Activated T-cell treated with anti-CD3 and anti-CD28 coated beads, Interleukin-2, amount 50 U/mL, for 72 hours (primary cell): ENCODE measurements around the gene SPINT2. TPM values are rescaled to one million over a fixed set of nuclear protein-coding genes. Genes with fewer than 3 reads are reported as not detected.
A peak's percentile ranks its signal among the peaks of the same experiment; 100 is the strongest.

Experiments used
- ATAC-seq, 2 donors: fragments of 150-1000 bp; cut with Tn5 transposase; replicated peaks in 1 of 2; 2 replicates each; pipeline ENCODE4 v1.10.0; 2021; ENCODE audit warnings: moderate library complexity in 2 of 2, mild to moderate bottlenecking in 1 of 2
- DNase-seq, 2 donors: peaks; one replicate each; pipeline ENCODE4 v3.0.0; 2021 to 2022; ENCODE audit warnings: mixed read lengths in 1 of 2
- H3K27ac Mint-ChIP-seq: one replicate; pipeline ENCODE4 v1.8.0; 2022; ENCODE audit warnings: mild to moderate bottlenecking, moderate library complexity, mixed read lengths
- H3K27me3 Mint-ChIP-seq: one replicate; pipeline ENCODE4 v1.8.0; 2022; ENCODE audit warnings: low read depth, mixed read lengths
- H3K36me3 Mint-ChIP-seq, 2 donors: one replicate each; pipeline ENCODE4 v1.8.0; 2022; ENCODE audit warnings: mixed read lengths in 2 of 2, mild to moderate bottlenecking in 1 of 2; ENCODE audit not compliant: insufficient read depth in 2 of 2
- H3K4me1 Mint-ChIP-seq: one replicate; pipeline ENCODE4 v1.8.0; 2022; ENCODE audit warnings: low read depth, mixed read lengths
- H3K4me3 Mint-ChIP-seq, 2 donors: one replicate each; pipeline ENCODE4 v1.8.0; 2022; ENCODE audit warnings: mild to moderate bottlenecking in 2 of 2, mixed read lengths in 2 of 2, moderate library complexity in 2 of 2
- H3K9me3 Mint-ChIP-seq, 2 donors: one replicate each; pipeline ENCODE4 v1.8.0; 2022; ENCODE audit warnings: mixed read lengths in 2 of 2
- total RNA-seq, 2 donors: library from RNA; stranded (reverse); gene quantifications; one replicate each; pipeline ENCODE4 v1.2.3, GENCODE V29; 2022

The SPINT2 gene
- total RNA-seq, 2 donors from 2014 or later, result 89.1 to 115 TPM

DNA sequence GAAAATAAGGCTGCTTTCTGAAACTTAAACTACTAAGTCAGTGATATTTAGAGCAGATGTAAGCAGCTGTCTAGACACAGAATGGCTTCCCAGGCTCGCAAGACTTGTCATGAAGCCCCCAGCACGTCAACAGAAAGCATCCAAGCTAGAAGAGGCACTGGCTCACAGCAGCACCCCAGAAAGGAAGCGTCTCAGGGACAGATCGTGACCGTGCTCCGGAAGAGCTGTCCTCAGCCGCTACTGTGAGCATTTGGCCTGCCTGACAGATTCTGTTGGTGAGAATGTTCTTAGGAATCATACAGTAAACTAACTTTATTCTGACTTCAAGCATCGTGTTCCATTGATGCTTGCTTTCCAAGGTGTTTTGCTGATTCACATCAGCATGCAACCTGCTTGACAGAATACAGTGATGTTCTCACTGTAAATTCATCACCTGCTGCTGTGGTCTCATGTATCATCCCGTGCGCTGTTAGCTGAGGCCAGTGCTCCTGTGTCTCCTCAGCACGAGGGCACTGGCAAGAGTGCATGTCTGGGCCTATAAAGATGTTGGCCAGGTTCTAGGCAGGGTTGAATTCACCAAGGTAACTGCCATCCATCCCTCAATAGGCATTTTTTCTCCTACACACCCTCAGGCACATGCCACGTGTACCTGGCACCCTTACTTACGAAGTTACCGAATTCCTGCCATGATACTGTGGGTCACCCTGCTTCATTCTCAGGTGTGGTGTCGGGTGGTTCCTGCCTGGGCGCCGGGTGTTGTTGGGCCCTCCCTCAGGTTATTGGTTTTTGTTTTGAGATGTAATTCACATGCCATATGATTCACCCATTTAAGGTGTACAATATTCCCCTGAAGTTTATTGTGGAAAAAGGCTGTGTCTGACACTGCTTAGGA, 15.9 kb downstream of the SPINT2 start:
- no peak overlapping the region for H3K4me3 Mint-ChIP-seq
- H3K36me3 Mint-ChIP-seq, result no peaks in the 10 kb centered on the region
- ATAC-seq (no peak), DNase-seq (no peak)
- no peak overlapping the region for H3K27ac Mint-ChIP-seq
- H3K27me3 Mint-ChIP-seq, result no peaks in the 10 kb centered on the region
- H3K4me1 Mint-ChIP-seq, result peaks cover 23% of the 10 kb centered on the region
- H3K9me3 Mint-ChIP-seq, result no peaks in the 10 kb centered on the region

DNA sequence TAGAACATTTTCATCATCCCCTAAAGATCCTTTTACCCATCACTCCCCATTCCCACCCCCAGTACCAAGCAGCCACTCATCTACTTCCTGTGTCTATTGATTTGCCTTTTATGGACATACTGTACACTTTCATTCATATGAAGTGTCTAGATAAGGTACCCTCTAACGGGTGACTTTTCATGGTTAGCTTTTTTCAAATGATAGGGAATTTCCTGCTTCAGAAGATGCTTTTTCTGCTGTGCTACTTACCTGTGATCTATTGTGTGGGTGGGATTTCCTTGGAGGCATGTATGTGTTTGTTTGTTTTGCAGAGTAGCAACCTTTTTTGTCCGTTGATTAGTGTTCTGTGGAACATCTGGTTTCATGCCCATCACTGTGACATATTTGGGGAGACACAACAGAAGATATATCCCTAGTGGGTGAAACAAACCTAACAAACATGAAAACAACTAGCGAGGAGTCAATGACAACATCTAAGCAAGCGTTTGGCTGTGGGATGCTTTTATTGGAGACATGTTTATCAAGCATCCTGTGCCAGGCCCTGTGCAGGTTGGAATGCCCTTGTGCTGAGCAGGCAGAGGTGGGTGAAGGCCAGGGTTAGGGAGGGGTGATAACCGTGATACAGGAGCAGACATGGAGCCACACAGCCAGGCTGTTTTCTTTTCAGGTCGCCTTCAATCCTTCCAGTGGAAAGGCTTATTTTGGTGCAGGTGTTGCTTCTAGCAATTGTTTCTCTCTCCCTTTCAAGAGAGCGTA, 17.6 kb downstream of the SPINT2 start:
- Mint-ChIP-seq H3K9me3 (no peaks in the 10 kb centered on the region), H3K36me3 (no peaks in the 10 kb centered on the region), H3K27me3 (no peaks in the 10 kb centered on the region), H3K27ac (peak overlapping the region; percentile 43), H3K4me1 (peaks cover 23% of the 10 kb centered on the region), H3K4me3 (peak overlapping the region; percentile 18 to 19)
- DNase-seq (no peak), ATAC-seq (peak; percentile 81 to 88)

- H3K4me3 Mint-ChIP-seq, result no peak overlapping the region
Measured at GRCh38 chr19:38283271-38283670, 18.9 kb downstream of the SPINT2 start.

GRCh38 chr19:38284422-38284821, 20.0 kb downstream of the SPINT2 start:
- H3K4me3 Mint-ChIP-seq, result no peak overlapping the region
- H3K36me3 Mint-ChIP-seq, result peaks cover 0 to 2% of the 10 kb centered on the region in 2 donors
- H3K27ac Mint-ChIP-seq, result no peak overlapping the region
- H3K27me3 Mint-ChIP-seq, result no peaks in the 10 kb centered on the region
- DNase-seq (no peak), ATAC-seq (no peak)
- H3K9me3 Mint-ChIP-seq, result no peaks in the 10 kb centered on the region
- peaks cover 23% of the 10 kb centered on the region for H3K4me1 Mint-ChIP-seq

More at GRCh38 chr19:38283271-38283670, 18.9 kb downstream of the SPINT2 start:
- Mint-ChIP-seq H3K27me3 (no peaks in the 10 kb centered on the region), H3K4me1 (peaks cover 23% of the 10 kb centered on the region), H3K9me3 (no peaks in the 10 kb centered on the region), H3K27ac (no peak overlapping the region), H3K36me3 (peaks cover 0 to 2% of the 10 kb centered on the region in 2 donors)
- no peak for DNase-seq
- no peak for ATAC-seq

DNA sequence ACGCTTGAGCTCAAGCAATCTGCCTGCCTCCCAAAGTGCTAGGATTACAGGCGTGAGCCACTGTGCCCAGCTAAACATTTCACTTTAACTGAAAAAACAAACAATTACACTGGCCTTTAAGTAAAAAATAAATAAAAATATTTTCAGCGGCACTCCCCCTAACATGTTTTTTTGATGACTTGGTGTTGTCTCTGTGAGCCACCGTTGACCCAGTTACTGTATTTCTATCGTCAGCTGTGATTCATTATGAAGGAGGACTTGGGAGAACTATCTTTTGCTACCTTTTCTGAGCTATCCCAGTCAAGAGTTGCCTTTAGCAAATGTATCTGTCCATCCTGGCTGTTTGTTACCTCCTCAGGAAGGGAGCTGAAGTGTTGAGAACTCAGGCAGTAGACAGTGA, 21.2 kb downstream of the SPINT2 start:
- H3K27me3 Mint-ChIP-seq, result no peaks in the 10 kb centered on the region
- no peak for DNase-seq
- H3K27ac Mint-ChIP-seq, result no peak overlapping the region
- peaks cover 22% of the 10 kb centered on the region for H3K4me1 Mint-ChIP-seq
- H3K4me3 Mint-ChIP-seq, result no peak overlapping the region
- no peak for ATAC-seq
- H3K36me3 Mint-ChIP-seq, result peaks cover 0 to 5% of the 10 kb centered on the region in 2 donors
- no peaks in the 10 kb centered on the region for H3K9me3 Mint-ChIP-seq

GRCh38 chr19:38287604-38288003, 23.2 kb downstream of the SPINT2 start:
- peaks cover 0 to 5% of the 10 kb centered on the region in 2 donors for H3K36me3 Mint-ChIP-seq
- H3K4me3 Mint-ChIP-seq, result no peak overlapping the region
- no peaks in the 10 kb centered on the region for H3K27me3 Mint-ChIP-seq
- H3K27ac Mint-ChIP-seq, result no peak overlapping the region
- peaks cover 2% of the 10 kb centered on the region for H3K4me1 Mint-ChIP-seq
- ATAC-seq, result no peak
- H3K9me3 Mint-ChIP-seq, result no peaks in the 10 kb centered on the region
- DNase-seq, result no peak

GRCh38 chr19:38288123-38288855, 23.9 kb downstream of the SPINT2 start:
- H3K4me3 Mint-ChIP-seq, result no peak overlapping the region
- H3K36me3 Mint-ChIP-seq, result peaks cover 0 to 5% of the 10 kb centered on the region in 2 donors
- no peak for ATAC-seq
- no peaks in the 10 kb centered on the region for H3K27me3 Mint-ChIP-seq
- no peak for DNase-seq
- H3K4me1 Mint-ChIP-seq, result no peaks in the 10 kb centered on the region
- no peak overlapping the region for H3K27ac Mint-ChIP-seq
- no peaks in the 10 kb centered on the region for H3K9me3 Mint-ChIP-seq

GRCh38 chr19:38289955-38290354, 25.6 kb downstream of the SPINT2 start:
- H3K9me3 Mint-ChIP-seq, result no peaks in the 10 kb centered on the region
- no peak overlapping the region for H3K27ac Mint-ChIP-seq
- no peak overlapping the region for H3K4me3 Mint-ChIP-seq
- H3K4me1 Mint-ChIP-seq, result no peaks in the 10 kb centered on the region
- no peak for DNase-seq
- no peaks in the 10 kb centered on the region for H3K27me3 Mint-ChIP-seq
- no peak for ATAC-seq
- H3K36me3 Mint-ChIP-seq, result peaks cover 0 to 5% of the 10 kb centered on the region in 2 donors

- Mint-ChIP-seq H3K27me3 (no peaks in the 10 kb centered on the region), H3K9me3 (no peaks in the 10 kb centered on the region), H3K36me3 (peaks cover 0 to 5% of the 10 kb centered on the region in 2 donors), H3K4me3 (no peak overlapping the region), H3K27ac (no peak overlapping the region), H3K4me1 (no peaks in the 10 kb centered on the region)
- DNase-seq (no peak), ATAC-seq (no peak)
Measured at GRCh38 chr19:38290631-38291147, 26.3 kb downstream of the SPINT2 start.

DNA sequence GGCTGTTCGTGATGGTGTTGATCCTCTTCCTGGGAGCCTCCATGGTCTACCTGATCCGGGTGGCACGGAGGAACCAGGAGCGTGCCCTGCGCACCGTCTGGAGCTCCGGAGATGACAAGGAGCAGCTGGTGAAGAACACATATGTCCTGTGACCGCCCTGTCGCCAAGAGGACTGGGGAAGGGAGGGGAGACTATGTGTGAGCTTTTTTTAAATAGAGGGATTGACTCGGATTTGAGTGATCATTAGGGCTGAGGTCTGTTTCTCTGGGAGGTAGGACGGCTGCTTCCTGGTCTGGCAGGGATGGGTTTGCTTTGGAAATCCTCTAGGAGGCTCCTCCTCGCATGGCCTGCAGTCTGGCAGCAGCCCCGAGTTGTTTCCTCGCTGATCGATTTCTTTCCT, 27.5 kb downstream of the SPINT2 start:
- H3K27ac Mint-ChIP-seq, result no peak overlapping the region

DNA sequence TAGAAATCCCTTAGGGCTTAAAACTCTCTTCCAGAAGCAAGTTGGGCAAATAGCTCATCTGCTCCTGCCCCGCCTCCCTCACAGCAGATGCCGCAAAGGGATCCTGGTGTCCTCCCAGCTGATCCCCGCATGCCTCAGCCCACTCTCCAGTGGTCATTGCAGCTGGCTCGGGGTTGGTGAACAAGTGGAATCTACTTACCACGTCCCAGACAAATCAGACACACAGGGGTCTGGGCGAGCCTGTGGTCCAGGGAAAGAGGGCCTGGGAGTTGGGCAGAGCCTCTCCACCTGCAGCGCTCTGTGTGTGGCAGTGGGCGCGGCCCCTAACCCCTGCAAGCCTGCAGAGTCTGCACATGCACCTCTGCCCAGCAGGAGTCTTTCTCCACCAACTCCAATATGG, 28.9 kb downstream of the SPINT2 start:
- Mint-ChIP-seq H3K4me3 (no peak overlapping the region), H3K9me3 (no peaks in the 10 kb centered on the region), H3K27ac (no peak overlapping the region), H3K27me3 (no peaks in the 10 kb centered on the region), H3K4me1 (no peaks in the 10 kb centered on the region), H3K36me3 (peaks cover 0 to 3% of the 10 kb centered on the region in 2 donors)
- no peak for DNase-seq
- ATAC-seq, result no peak

More for the DNA sequence above, 27.5 kb downstream of the SPINT2 start:
- H3K9me3 Mint-ChIP-seq, result no peaks in the 10 kb centered on the region
- peaks cover 0 to 5% of the 10 kb centered on the region in 2 donors for H3K36me3 Mint-ChIP-seq
- H3K4me3 Mint-ChIP-seq, result no peak overlapping the region
- ATAC-seq (no peak), DNase-seq (no peak)
- no peaks in the 10 kb centered on the region for H3K27me3 Mint-ChIP-seq
- no peaks in the 10 kb centered on the region for H3K4me1 Mint-ChIP-seq

DNA sequence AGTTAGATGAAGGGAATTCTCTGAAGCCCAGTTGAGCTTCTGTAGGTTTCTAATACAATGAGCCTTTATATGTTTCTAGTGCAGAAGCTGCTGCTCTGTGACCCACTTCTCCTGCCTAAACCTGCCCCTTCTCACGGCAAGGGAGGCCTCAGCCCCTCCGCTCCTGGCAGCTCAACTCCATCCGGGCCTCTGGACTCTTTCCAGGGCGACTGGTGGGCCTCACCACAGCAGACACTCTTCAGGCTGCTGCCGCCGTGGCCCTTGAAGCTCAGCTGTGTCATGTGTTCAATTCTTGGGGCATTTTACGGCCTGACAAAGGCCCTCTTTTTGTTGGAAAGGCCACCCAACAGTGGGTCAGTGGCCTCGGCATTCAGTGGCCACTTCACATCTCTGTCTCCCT, 29.7 kb downstream of the SPINT2 start:
- no peak for DNase-seq
- no peaks in the 10 kb centered on the region for H3K27me3 Mint-ChIP-seq
- no peak for ATAC-seq
- no peaks in the 10 kb centered on the region for H3K9me3 Mint-ChIP-seq
- H3K4me3 Mint-ChIP-seq, result no peak overlapping the region
- H3K27ac Mint-ChIP-seq, result no peak overlapping the region
- H3K36me3 Mint-ChIP-seq, result peaks cover 0 to 3% of the 10 kb centered on the region in 2 donors
- no peaks in the 10 kb centered on the region for H3K4me1 Mint-ChIP-seq
